Activated T-cell treated with anti-CD3 and anti-CD28 coated beads for 1 hour (primary cell): ENCODE data around the gene DPEP2.
"Not testable (repeated sequence)": the region's sequence is repeated elsewhere in the genome, so short reads cannot be mapped to it uniquely, and the experiment has no call there.

Experiments
- DNase-seq: peaks from one replicate; pipeline ENCODE4 v3.0.0-alpha.2; 2020; ENCODE audit warnings: low read depth

Gene DPEP2

GRCh38 chr16:67954421-67955196 is 44.7 kb downstream of the DPEP2 start:
- no peak for DNase-seq

GRCh38 chr16:67953641-67954375 is 45.5 kb downstream of the DPEP2 start:
- no peak for DNase-seq

DNA sequence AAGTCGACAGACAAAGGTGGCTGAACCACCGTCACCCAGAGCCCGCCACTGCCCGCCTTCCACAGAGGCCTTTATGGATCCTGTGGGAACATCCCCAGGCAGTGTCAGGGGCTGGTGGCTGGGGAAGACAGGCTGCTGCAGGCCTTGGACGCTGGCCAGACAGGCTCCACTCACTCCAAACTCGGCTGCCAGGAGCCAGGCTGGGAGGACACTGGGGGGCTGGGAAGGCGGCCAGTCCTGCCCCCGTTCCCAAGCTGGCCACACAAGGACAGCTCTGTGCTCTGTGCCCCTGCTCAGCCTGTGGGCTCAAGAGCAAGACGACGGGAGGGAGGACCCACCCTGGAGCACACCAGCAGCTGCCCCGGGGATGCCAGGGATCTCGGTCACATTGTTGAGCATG is 47.8 kb downstream of the DPEP2 start:
- DNase-seq = no peak

GRCh38 chr16:67950335-67950843 is 48.9 kb downstream of the DPEP2 start:
- DNase-seq = no peak

- no peak for DNase-seq
These were observed 49.6 kb downstream of the DPEP2 start for GRCh38 chr16:67949645-67950044.

DNA sequence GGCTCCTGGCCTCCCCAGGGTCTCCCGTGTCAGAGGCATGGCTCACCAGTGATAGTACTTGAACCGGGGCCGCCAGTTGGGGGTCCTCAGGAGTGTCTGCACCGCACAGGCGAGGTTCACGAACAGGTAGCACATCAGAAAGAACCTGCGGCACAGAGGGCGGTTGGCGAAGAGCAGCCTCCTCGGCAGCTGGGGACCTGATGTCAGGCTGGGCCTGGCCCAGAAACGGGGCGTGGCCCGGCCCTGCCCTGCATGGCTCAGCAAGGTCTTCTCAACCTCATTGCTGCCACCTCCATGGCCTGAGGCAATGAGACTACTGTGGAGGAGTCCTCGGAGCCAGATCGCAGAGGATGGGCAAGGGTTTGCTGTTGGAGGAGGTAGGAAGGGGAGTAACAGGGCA is 51.3 kb downstream of the DPEP2 start:
- no peak for DNase-seq

- no peak for DNase-seq
These were observed 52.2 kb downstream of the DPEP2 start for GRCh38 chr16:67946966-67947558.

GRCh38 chr16:67946128-67946569 is 53.1 kb downstream of the DPEP2 start:
- DNase-seq = no peak

GRCh38 chr16:67945392-67945933 is 53.8 kb downstream of the DPEP2 start:
- DNase-seq = no peak

DNA sequence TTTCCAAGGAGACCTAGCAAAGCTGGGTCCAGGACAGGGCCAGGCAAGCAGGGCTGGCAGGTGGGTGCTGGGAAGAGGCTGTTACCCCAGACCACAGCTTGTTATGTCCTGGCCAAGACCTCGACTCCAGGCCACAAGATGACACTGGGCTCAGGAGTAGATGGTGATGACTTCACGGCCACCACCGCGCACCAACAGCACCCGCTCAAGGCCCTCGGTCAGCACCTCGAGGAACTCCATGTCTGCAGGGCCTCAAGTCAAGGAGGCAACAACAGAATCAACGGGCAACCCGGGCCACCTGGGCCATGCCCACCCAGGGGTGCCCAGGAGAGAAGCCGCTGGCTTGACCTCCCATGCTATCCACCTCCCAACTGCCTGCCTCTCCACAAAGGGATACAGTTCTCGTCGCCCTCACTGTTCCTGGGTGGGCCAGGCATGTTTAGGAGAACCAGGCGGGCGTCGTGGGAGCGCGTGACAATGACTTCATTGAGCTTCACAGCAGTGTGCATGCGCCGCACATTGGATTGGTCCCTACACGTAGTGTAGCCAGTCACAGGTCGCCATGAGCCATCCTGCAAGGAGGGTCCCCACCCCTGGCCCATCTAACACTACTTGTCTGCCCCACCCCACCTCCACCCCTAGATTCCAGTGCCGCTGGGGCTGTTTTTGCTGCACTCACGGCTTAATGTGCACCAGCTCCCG is 54.4 kb downstream of the DPEP2 start:
- DNase-seq = no peak

DNA sequence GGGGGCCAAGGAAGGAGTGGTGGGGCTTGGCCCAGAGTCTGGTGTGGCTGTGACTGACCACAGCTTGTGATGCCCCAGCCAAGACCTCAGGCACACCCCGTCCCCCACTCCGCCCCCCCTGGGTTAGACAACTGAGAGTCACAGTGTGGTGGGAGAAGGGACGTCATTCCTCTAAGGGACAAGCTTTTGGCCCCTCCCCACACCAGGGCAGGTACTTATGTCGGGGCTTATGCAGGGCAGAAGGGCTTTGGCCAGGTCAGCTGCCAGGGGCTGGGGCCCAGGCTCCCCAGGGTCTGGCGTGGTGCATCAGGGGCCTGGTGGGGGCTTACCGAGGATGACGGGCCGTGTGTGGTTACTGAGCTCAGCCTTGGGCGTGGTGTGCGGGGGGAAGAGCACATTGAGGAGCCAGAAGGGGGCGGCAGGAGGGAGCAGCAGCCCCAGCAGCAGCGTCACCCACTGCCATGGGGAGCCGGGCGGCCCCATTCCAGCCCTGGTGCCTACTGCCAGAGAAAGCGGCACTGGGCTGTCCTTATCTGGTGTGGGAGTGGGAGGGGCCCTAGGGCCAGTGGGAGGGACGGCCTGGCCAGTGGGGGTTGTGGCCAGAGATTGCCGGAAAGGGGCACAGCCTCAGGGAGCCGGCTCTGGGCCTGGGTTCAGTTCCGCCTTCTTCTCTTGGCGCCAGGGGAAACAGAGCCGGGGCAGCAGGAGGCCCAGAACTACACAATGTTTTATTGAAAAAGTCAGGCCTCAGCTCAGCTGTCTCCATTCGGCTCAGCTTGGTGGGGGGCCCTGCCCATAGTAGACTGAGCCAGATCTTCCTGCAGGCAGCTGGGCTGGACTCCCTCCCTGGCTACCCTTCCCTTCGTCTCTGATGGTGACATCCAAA is 55.4 kb downstream of the DPEP2 start, which contains the start of gene LCAT:
TSS of gene LCAT (minus strand) at position 502 of the 886 bp plus-strand sequence. CDS start at position 483, 19 bp downstream.
- no peak for DNase-seq

DNA sequence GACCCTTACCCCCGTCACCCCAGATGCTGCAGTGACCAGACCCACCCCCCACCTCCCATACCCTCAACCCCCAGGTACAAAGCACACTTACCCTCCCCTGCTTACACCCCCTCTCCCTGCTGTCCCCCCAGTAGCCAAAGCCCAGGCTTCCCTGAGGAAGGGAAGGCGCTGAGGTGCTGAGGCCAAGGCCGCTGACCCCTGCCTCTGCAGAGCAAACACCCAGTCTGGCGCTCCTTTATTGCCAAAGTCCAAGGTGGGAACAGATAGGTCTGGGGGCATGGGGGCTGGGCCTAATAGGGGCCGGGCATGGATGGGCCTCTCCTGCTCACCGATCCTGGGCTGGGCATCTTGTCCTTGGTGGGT is 56.0 kb downstream of the DPEP2 start:
- no peak for DNase-seq

DNA sequence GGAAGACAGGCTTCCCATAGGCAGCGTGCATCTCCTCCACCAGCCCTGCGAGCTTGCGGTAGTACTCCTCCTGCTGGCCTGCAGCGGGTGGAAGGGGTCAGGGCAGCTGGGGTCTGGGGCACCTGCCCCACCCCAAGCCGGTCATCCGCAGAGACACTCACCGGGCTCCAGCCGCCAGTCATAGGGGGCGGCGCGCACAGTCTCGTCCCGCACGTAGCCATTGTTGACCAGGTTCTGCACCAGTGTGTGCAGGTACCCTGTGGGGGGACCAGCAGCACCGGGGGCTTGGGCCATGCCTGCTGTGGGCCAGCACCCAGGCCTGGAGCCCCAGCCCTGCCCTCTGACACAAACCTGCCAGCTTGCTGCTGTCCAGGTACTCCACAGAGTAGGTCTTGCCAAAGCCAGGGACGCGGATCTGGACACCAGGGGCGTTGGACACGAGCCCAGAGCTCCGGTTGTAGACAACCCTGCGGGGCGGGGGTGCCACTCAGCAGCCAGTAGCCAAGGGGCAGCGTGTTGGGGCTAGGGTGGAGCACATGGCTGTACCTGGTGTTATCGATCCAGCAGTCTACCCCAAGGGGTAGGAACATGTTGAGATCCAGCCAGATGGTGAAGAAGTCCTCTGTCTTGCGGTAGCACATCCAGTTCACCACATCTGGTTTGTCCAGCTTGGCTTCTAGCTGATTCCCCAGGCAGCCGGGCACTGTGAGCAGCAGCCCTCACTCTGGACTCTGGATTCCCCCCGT is 56.6 kb downstream of the DPEP2 start:
- DNase-seq = no peak

GRCh38 chr16:67942200-67942509 is 57.1 kb downstream of the DPEP2 start:
- DNase-seq = no peak

DNA sequence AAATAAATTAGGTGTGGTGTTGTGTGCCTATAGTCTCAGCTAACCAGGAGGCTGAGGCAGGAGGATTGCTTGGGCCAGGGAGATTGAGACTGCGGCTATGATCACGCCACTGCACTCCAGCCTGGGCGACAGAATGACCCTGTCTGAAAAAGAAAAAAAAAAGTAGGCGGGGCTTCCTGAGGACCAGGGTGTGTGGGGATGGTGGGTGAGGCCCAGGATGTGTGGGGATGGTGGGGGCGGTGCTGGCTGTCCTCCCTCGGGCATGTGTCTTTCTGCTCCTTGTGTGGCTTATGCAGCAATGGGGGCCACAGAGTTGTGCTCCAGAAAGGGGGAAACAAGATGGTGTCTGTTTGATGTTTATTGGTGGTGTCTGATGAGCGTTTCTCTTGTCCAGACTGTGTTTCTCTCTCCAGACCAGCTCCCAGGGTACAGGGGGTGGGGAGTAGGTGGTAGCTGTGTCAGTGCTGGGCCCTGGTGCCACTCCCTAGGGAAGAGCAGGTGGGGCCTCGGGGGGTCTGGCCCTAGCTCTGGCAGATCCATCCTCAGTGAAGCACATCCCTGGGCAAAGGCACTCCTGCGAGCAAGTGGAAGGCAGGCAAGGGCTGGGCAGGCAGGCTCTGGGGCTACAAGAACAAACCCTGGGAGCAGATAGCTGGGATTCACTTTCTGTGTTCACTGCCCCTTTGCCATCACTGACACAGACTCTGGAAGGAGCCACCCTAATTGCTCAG is 57.6 kb downstream of the DPEP2 start:
- DNase-seq = no peak

- no peak for DNase-seq
These were observed 58.7 kb downstream of the DPEP2 start for GRCh38 chr16:67940446-67941089.

DNA sequence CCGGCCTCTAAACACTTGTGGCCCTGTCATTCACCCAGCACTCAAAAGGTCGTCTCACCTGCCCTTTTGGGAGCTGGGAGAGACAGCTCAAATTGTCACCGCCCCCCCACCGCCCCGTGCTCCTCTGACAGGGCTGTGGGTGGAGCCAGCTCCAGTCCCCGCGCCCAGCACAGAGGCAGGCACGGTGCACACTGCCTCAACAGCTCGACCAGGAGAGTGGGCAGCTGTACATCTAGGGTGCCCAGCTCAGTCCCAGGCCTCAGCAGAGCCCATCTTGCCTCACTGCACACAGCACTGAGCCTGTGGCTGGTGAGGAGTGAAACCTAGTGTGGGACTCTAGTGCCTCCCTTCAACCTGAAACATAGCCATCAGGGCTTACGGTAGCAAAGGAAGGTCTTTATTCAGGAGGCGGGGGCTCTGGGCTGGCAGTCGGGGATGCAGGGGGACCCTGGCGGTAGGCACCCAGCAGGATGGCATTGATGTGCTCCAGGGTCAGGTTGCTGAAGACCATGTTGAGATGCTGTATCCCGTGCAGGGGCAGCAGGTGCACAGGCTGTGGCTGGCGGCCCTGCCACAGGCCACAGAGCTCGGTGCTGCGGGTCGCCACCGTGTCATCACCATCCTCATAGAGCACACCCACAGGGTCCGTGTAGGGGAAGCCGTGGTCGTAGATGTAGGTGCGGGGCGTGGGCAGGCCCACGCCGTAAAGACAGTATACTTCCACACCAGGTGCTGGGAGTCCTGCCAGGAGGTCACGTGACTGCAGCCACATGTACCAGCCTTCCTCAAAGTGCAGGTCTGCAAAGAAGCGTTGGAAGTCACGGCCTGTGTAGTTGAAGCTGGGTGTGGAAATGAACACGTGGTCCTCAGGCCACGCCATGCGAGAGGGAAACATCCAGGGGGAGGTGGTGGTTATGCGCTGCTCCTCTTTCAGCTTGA is 59.5 kb downstream of the DPEP2 start:
- peak; percentile 28 for DNase-seq

GRCh38 chr16:67937713-67938112 is 61.6 kb downstream of the DPEP2 start:
- DNase-seq = not testable (repeated sequence)
